Panc1 (cell line): ENCODE measurements around the gene DLG5. TPM values are rescaled to one million over a fixed set of nuclear protein-coding genes. Genes with fewer than 3 reads are reported as not detected.

Experiments used
- ATAC-seq: fragments of 200-7000 bp; cut with Tn5 transposase; 2 replicates; pipeline ENCODE4 v1.9.1; 2020; ENCODE audit warnings: mild to moderate bottlenecking, moderate library complexity
- BruUV-seq: library from RNA; stranded (reverse); fragments of 400-500 nt; replicated peaks from 2 replicates; lab custom pipeline; 2021; lab: Mats Ljungman, UMichigan
- CTCF ChIA-PET: fragments of 300-600 bp; sonication (Branson Sonifier 250); formaldehyde crosslinking; loops from one replicate; lab custom pipeline; 2022; ENCODE audit warnings: antibody characterized with exemption; lab: Charles Lee
- POLR2A ChIA-PET: fragments of 300-600 bp; sonication (Branson Sonifier 250); formaldehyde crosslinking; loops from one replicate; lab custom pipeline; 2022; ENCODE audit warnings: antibody characterized with exemption; lab: Charles Lee
- DNase-seq: peaks from one replicate; pipeline ENCODE4 v3.0.0-alpha.2; 2010; ENCODE audit warnings: low read depth, low spot score
- H3K27ac ChIP-seq: 2 replicates; pipeline ENCODE4 v1.5.1; 2011; ENCODE audit warnings: mild to moderate bottlenecking, low read length, inconsistent platforms
- H3K27me3 ChIP-seq: fragments of 200-500 bp; sonication (Bioruptor generic); 2 replicates; pipeline ENCODE4 v1.6.0; 2014; ENCODE audit warnings: low read length, inconsistent platforms; ENCODE audit not compliant: control insufficient read depth, insufficient read depth
- H3K36me3 ChIP-seq: fragments of 200-500 bp; sonication (Bioruptor generic); 2 replicates; pipeline ENCODE4 v1.5.1; 2014; ENCODE audit warnings: inconsistent platforms, mild to moderate bottlenecking, low read length, moderate library complexity; ENCODE audit not compliant: control insufficient read depth, insufficient read depth
- H3K4me1 ChIP-seq: 2 replicates; pipeline ENCODE4 v1.5.1; 2011; ENCODE audit warnings: inconsistent platforms, mild to moderate bottlenecking, low read length, moderate library complexity; ENCODE audit not compliant: control insufficient read depth, insufficient read depth
- H3K4me3 ChIP-seq, 2 experiments: 2 replicates each; pipeline ENCODE4 v1.5.1; 2011 to 2012; ENCODE audit warnings: low read depth in 2 of 2, low read length in 2 of 2, mild to moderate bottlenecking in 2 of 2, inconsistent platforms in 1 of 2, moderate library complexity in 1 of 2
- H3K9me3 ChIP-seq: fragments of 200-500 bp; sonication (Bioruptor generic); 2 replicates; pipeline ENCODE4 v1.5.1; 2014; ENCODE audit warnings: low read depth, mild to moderate bottlenecking, inconsistent platforms, low read length, moderate library complexity; ENCODE audit not compliant: control insufficient read depth, insufficient read depth
- POLR2AphosphoS5 ChIP-seq: IDR thresholded peaks from 2 replicates; pipeline ENCODE4 v1.6.1; 2012; ENCODE audit warnings: mild to moderate bottlenecking, low read depth, low read length, moderate library complexity
- SIN3A ChIP-seq: IDR thresholded peaks from 2 replicates; pipeline ENCODE4 v1.6.1; 2012; ENCODE audit warnings: low read depth, mild to moderate bottlenecking, low read length, moderate library complexity, borderline replicate concordance; ENCODE audit not compliant: insufficient read depth
- TCF7L2 ChIP-seq: IDR thresholded peaks from 2 replicates; pipeline ENCODE4 v1.6.1; 2011; ENCODE audit warnings: mild to moderate bottlenecking, low read depth, low read length, inconsistent platforms
- in situ Hi-C: cut with HindIII; loops from 2 replicates; pipeline ENCODE4 v1.10.0; 2016; ENCODE audit warnings: low sequenced_read_pairs, low pct_unique_long_range_greater_than_20kb
- intact Hi-C: fragments of 100-400 bp; cut with micrococcal nuclease; formaldehyde crosslinking; loops from one replicate; pipeline ENCODE4 v1.10.0; 2022; ENCODE audit not compliant: unreplicated experiment
- total RNA-seq: library from RNA; stranded (reverse); gene quantifications from one replicate; pipeline ENCODE4 v1.2.1, GENCODE V29; 2021; ENCODE audit not compliant: unreplicated experiment
- TF ChIP-seq, protein P1 (sequence below), 2 experiments: IDR thresholded peaks; 2 replicates each; pipeline ENCODE4 v1.6.1; 2011 to 2012; ENCODE audit warnings: low read depth in 2 of 2, control low read depth in 1 of 2, low read length in 1 of 2, mild to moderate bottlenecking in 1 of 2, moderate library complexity in 1 of 2; ENCODE audit not compliant: insufficient read depth in 1 of 2
- TF ChIP-seq, protein P2 (sequence below): fragments of 450-650 bp; IDR thresholded peaks from 2 replicates; pipeline ENCODE4 v1.5.1; 2017; ENCODE audit warnings: mild to moderate bottlenecking

Gene DLG5
- total RNA-seq, 1 experiment from 2014 or later: 85.6 TPM

DNA sequence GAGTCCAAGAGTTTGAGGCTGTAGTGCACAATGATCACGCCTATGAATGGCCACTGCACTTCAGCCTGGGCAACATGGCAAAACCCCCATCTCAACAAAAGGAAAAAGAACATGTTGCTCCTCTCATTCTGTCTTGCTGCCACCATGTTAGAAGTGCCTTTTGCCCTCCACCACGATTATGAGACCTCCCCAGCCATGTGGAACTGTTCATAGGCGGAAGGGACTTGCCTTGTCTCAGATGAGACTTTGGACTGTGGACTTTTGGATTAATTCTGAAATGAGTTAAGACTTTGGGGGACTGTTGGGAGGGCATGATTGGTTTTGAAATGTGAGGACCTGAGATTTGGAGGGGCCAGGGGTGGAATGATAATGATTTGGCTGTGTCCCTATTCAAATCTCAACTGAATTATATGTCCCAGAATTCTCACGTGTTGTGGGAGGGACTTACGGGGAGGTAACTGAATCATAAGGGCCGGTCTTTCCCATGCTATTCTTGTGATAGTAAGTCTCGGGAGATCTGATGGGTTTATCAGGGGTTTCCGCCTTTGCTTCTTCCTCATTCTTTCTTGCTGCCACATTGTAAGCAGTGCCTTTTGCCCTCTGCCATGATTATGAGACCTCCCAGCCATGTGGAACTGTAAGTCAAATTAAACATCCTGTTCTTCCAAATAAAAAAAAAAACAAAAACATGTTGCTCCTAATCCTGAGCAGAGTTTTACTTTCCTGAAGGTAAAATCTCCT, 22.3 kb downstream of the DLG5 start:
- no TSS peak for BruUV-seq
- ChIA-PET CTCF (interaction anchor here (0.5 to 1.1 kb wide), 2 partner anchors 8 to 148 kb away, joined by 4 to 7 read pairs; no protein-coding TSS in a partner anchor), POLR2A (interaction anchor here (0.6 kb wide), 1 partner anchor 12 kb away, joined by 4 read pairs; no protein-coding TSS in a partner anchor)
- H3K27me3 ChIP-seq: no peaks in the 10 kb centered on the region
- TF ChIP-seq POLR2AphosphoS5 (no peak), TCF7L2 (no peak), SIN3A (no peak)
- TF ChIP-seq, protein P1, sequence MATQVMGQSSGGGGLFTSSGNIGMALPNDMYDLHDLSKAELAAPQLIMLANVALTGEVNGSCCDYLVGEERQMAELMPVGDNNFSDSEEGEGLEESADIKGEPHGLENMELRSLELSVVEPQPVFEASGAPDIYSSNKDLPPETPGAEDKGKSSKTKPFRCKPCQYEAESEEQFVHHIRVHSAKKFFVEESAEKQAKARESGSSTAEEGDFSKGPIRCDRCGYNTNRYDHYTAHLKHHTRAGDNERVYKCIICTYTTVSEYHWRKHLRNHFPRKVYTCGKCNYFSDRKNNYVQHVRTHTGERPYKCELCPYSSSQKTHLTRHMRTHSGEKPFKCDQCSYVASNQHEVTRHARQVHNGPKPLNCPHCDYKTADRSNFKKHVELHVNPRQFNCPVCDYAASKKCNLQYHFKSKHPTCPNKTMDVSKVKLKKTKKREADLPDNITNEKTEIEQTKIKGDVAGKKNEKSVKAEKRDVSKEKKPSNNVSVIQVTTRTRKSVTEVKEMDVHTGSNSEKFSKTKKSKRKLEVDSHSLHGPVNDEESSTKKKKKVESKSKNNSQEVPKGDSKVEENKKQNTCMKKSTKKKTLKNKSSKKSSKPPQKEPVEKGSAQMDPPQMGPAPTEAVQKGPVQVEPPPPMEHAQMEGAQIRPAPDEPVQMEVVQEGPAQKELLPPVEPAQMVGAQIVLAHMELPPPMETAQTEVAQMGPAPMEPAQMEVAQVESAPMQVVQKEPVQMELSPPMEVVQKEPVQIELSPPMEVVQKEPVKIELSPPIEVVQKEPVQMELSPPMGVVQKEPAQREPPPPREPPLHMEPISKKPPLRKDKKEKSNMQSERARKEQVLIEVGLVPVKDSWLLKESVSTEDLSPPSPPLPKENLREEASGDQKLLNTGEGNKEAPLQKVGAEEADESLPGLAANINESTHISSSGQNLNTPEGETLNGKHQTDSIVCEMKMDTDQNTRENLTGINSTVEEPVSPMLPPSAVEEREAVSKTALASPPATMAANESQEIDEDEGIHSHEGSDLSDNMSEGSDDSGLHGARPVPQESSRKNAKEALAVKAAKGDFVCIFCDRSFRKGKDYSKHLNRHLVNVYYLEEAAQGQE (IDR thresholded peaks at IDR 0.05; ENCODE audit: insufficient read depth in 1 of 2, low read depth in 2 of 2, low read length in 1 of 2): no peak
- TF ChIP-seq, protein P2, sequence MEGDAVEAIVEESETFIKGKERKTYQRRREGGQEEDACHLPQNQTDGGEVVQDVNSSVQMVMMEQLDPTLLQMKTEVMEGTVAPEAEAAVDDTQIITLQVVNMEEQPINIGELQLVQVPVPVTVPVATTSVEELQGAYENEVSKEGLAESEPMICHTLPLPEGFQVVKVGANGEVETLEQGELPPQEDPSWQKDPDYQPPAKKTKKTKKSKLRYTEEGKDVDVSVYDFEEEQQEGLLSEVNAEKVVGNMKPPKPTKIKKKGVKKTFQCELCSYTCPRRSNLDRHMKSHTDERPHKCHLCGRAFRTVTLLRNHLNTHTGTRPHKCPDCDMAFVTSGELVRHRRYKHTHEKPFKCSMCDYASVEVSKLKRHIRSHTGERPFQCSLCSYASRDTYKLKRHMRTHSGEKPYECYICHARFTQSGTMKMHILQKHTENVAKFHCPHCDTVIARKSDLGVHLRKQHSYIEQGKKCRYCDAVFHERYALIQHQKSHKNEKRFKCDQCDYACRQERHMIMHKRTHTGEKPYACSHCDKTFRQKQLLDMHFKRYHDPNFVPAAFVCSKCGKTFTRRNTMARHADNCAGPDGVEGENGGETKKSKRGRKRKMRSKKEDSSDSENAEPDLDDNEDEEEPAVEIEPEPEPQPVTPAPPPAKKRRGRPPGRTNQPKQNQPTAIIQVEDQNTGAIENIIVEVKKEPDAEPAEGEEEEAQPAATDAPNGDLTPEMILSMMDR: no peak
- no peak overlapping the region for H3K4me3 ChIP-seq
- in situ Hi-C loops: no loop called here
- intact Hi-C loops: no loop called here
- no peak for ATAC-seq
- H3K27ac ChIP-seq: no peak overlapping the region
- no peaks in the 10 kb centered on the region for H3K36me3 ChIP-seq
- H3K9me3 ChIP-seq: no peaks in the 10 kb centered on the region
- no peak for DNase-seq
- peaks cover 7% of the 10 kb centered on the region for H3K4me1 ChIP-seq

DNA sequence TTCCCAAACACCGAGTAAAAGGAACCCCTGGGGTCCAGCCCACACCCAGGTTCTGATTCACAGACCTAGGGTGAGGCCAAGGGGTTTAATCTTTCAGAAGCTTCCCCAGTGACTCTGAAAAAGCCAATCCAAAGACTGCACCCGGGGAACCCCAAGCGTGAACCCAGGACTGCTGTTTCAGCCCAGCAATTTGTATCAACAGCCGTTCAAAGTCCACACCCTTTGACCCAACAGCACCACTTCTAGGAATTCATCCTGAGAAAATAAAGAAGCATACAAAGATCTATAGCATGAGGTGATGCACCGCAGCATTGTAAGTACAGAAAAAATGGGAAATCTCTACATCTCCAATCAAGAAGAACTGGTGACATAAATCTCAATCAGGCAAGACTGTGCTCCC, 24.4 kb downstream of the DLG5 start:
- H3K27ac ChIP-seq: no peak overlapping the region
- ATAC-seq: no peak
- no peak for DNase-seq

More for the DNA sequence above, 24.4 kb downstream of the DLG5 start:
- TF ChIP-seq SIN3A (no peak), POLR2AphosphoS5 (no peak), TCF7L2 (no peak)
- TF ChIP-seq, protein P1 (IDR thresholded peaks at IDR 0.05; ENCODE audit: insufficient read depth in 1 of 2, low read depth in 2 of 2, low read length in 1 of 2): no peak
- TF ChIP-seq, protein P2: no peak
- intact Hi-C loops (no loop called here), in situ Hi-C loops (no loop called here)
- POLR2A ChIA-PET: interaction anchor here (1.3 kb wide), 1 partner anchor 10 kb away, joined by 4 read pairs; no protein-coding TSS in a partner anchor
- peaks cover 12% of the 10 kb centered on the region for H3K4me1 ChIP-seq
- no TSS peak for BruUV-seq
- H3K36me3 ChIP-seq: no peaks in the 10 kb centered on the region
- H3K4me3 ChIP-seq: no peak overlapping the region
- CTCF ChIA-PET: no interaction called here
- no peaks in the 10 kb centered on the region for H3K27me3 ChIP-seq
- no peaks in the 10 kb centered on the region for H3K9me3 ChIP-seq
